GM13976 (cell line): Measurements from ENCODE around the gene SNTG2.

Experiments
- DNase-seq: peaks from one replicate; pipeline ENCODE4 v3.0.0; 2012; ENCODE audit warnings: low spot score
- in situ Hi-C: fragments of 300-500 bp; cut with MboI; formaldehyde crosslinking; loops from one replicate; pipeline ENCODE4 v1.12.0; 2022; ENCODE audit warnings: low sequenced_read_pairs, mixed read lengths, inconsistent platforms; ENCODE audit not compliant: unreplicated experiment
- TF ChIP-seq, protein P1 (sequence below): IDR thresholded peaks from 2 replicates; pipeline ENCODE4 v1.5.1; 2012; ENCODE audit warnings: borderline replicate concordance, mild to moderate bottlenecking; ENCODE audit not compliant: insufficient read depth; ENCODE audit errors: extremely low read depth, missing control alignments, control extremely low read depth

Gene SNTG2

DNA sequence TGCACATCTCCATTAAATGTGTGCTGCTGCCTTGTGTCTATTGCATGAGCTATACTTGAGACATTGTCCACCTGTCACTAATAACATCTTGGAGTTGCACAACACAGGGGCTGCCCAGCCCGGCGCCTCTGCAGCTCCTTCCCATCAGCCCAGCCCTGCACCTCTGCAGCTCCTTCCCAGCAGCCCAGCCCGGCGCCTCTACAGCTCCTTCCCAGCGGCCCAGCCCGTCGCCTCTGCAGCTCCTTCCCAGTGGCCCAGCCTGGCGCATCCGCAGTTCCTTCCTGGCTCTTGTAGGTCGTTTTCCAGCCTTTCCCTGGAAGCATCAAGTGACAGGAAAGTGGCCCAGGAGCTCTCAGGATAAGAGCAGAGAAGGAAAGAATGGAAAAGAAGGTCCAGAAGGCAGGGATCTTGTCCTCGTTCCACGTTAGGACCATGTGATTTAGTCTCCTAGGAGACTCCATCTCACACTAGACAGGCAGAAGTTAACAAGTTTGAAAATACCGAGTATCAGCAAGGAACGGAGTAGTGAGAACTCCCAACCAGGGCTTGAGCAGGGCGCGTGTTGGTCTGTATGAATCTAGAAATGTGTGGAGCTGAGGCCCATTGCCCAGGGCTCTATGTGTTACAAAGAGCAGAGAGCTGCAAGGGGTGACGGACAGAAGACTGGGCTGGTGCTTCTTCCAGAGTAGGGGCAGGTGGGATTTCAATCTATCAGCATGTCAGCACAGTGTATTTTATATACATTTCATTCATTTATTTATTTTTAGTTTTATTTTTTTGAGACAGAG, 346.9 kb downstream of the SNTG2 start:
- TF ChIP-seq, protein P1, sequence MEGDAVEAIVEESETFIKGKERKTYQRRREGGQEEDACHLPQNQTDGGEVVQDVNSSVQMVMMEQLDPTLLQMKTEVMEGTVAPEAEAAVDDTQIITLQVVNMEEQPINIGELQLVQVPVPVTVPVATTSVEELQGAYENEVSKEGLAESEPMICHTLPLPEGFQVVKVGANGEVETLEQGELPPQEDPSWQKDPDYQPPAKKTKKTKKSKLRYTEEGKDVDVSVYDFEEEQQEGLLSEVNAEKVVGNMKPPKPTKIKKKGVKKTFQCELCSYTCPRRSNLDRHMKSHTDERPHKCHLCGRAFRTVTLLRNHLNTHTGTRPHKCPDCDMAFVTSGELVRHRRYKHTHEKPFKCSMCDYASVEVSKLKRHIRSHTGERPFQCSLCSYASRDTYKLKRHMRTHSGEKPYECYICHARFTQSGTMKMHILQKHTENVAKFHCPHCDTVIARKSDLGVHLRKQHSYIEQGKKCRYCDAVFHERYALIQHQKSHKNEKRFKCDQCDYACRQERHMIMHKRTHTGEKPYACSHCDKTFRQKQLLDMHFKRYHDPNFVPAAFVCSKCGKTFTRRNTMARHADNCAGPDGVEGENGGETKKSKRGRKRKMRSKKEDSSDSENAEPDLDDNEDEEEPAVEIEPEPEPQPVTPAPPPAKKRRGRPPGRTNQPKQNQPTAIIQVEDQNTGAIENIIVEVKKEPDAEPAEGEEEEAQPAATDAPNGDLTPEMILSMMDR, result no peak
- in situ Hi-C loops, result no loop called here
- DNase-seq, result no peak

DNA sequence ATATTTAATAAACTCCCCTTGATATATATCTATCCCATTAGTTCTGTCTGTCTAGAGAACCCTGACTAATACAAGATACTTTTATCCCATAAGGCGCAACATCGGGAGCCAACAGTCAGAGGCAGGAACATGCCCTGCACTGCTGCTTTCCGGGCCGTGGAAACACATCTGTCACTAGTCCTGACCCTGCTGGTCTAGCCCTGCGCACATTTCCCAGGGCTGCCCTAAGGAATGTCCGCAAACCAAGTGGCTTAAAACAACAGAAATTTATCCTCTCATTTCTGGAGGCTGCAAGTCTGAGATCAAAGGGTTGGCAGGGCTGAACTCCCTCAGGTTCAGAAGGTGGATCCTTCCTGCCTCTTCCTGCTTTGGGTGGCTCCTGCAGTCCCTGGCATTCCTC, 348.4 kb downstream of the SNTG2 start:
- TF ChIP-seq, protein P1, result no peak
- DNase-seq, result no peak
- in situ Hi-C loops, result no loop called here

DNA sequence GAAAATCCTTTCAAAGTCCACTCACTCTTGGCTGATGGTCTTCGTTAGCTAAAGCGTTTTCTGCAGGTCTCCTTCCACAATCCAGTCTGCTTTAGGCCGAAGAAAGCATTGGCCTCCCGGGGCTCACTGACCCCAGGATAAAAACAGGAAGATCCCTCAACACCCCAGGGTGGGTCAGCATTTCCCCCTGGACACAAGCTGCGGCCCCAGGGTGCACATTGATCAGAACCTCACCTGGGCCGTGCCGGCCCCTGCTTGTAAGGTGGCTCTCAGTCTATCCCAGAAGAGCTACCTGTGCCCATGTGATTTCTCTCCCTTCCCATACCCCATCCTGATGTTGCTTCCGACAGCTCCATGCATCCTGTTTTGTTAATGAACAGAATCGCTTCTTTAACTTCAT, 349.6 kb downstream of the SNTG2 start:
- in situ Hi-C loops, result no loop called here
- TF ChIP-seq, protein P1, result no peak
- DNase-seq, result no peak

DNA sequence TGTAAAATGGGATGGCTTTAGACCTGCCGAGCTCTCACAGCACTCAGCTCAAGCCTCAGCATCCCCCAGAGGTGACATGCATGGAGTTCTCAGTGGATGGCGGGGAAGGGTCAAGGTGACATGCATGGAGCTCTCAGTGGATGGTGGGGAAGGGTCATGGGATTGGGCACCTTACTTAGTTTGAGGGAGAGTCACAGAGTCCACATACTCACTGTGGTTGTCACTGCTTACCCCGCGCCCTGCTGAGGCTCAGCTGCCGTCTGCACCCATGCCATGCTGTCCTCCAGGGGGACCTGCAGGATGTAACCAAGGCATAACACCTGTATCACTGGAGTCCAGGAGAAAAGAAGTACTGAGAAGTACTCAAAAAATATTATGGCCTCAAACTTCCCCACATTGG, 350.4 kb downstream of the SNTG2 start:
- DNase-seq, result no peak
- in situ Hi-C loops, result no loop called here
- TF ChIP-seq, protein P1, result no peak

DNA sequence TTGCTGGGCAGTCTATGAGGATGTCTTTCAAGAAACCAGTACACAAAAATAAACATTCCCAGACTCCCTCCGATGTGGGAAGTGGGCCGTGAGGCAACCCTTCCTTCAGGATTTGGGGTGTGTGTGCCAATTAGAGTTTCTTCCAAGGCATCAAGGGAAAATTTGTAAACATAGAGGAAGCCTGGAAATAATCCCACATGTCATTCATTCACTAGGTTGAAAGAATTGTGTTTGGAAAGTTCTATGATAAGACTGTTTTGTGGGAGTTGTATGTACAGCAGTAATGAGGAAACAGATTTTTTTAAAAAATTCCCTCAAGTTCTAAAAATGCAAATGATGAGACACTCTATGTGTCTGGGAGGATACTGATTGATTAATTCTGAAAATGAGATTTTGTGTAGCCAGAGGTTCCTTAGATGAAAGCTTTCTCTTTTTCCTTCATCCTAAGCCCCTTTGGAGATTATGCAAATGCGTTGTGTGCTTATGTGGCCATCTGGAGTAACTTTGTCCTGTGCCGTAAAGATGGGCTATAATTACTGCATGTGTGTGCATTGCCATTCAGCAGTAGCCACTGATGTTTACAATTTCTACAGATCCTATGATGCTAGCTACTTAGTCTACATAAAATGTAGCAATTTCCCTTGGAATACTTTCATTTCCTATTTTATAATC, 354.8 kb downstream of the SNTG2 start:
- in situ Hi-C loops, result no loop called here
- TF ChIP-seq, protein P1, result no peak
- DNase-seq, result no peak

GRCh38 chr2:1306014-1306686, 355.5 kb downstream of the SNTG2 start:
- no peak for DNase-seq
- in situ Hi-C loops, result no loop called here
- TF ChIP-seq, protein P1, result no peak
